ENCODE measurements around the gene ULK4.
"Not testable (repeated sequence)": the region's sequence is repeated elsewhere in the genome, so short reads cannot be mapped to it uniquely, and the experiment has no call there.

Gene ULK4

GRCh38 chr3:41860489-41860888 is 101.4 kb downstream of the ULK4 start:
- not testable (repeated sequence) for DNase-seq

- DNase-seq = no peak
Measured at GRCh38 chr3:41854956-41855355, 106.9 kb downstream of the ULK4 start.

GRCh38 chr3:41853540-41854196 is 108.2 kb downstream of the ULK4 start:
- no peak for DNase-seq

GRCh38 chr3:41848753-41849574 is 112.9 kb downstream of the ULK4 start:
- no peak for DNase-seq

GRCh38 chr3:41847679-41848078 is 114.2 kb downstream of the ULK4 start:
- no peak for DNase-seq

GRCh38 chr3:41846850-41847249 is 115.1 kb downstream of the ULK4 start:
- DNase-seq = no peak

GRCh38 chr3:41845826-41846225 is 116.1 kb downstream of the ULK4 start:
- DNase-seq = no peak

GRCh38 chr3:41844256-41844655 is 117.6 kb downstream of the ULK4 start:
- not testable (repeated sequence) for DNase-seq

GRCh38 chr3:41840936-41841668 is 120.8 kb downstream of the ULK4 start:
- DNase-seq = not testable (repeated sequence)

GRCh38 chr3:41836360-41837134 is 125.4 kb downstream of the ULK4 start:
- DNase-seq = no peak

GRCh38 chr3:41833628-41834027 is 128.3 kb downstream of the ULK4 start:
- no peak for DNase-seq

- DNase-seq = peak; percentile 12
Measured at GRCh38 chr3:41819236-41819635, 142.7 kb downstream of the ULK4 start.

- DNase-seq = no peak
Measured at GRCh38 chr3:41808618-41809017, 153.3 kb downstream of the ULK4 start.

- DNase-seq = no peak
Measured at GRCh38 chr3:41808152-41808551, 153.8 kb downstream of the ULK4 start.

- no peak for DNase-seq
Measured at GRCh38 chr3:41794748-41795589, 166.9 kb downstream of the ULK4 start.

GRCh38 chr3:41792806-41793205 is 169.1 kb downstream of the ULK4 start:
- DNase-seq = no peak

- DNase-seq = no peak
Measured at GRCh38 chr3:41769106-41769505, 192.8 kb downstream of the ULK4 start.

GRCh38 chr3:41768363-41768762 is 193.5 kb downstream of the ULK4 start:
- DNase-seq = no peak

GRCh38 chr3:41762867-41763266 is 199.0 kb downstream of the ULK4 start:
- not testable (repeated sequence) for DNase-seq

GRCh38 chr3:41753651-41754050 is 208.3 kb downstream of the ULK4 start:
- DNase-seq = no peak

- DNase-seq = no peak
Measured at GRCh38 chr3:41751597-41751996, 210.3 kb downstream of the ULK4 start.

GRCh38 chr3:41749988-41750387 is 211.9 kb downstream of the ULK4 start:
- no peak for DNase-seq

Data from NCI-H1436 (cell line).